HUDEP-2 (cell line): ENCODE measurements around the gene FIZ1.
A peak's percentile ranks its signal among the peaks of the same experiment; 100 is the strongest.
"Not testable (repeated sequence)": the region's sequence is repeated elsewhere in the genome, so short reads cannot be mapped to it uniquely, and the experiment has no call there.

Experiments
- DNase-seq, 76 experiments: peaks; one replicate each; lab custom pipeline; 2025; ENCODE audit not compliant: unreplicated experiment in 76 of 76; lab: John Stamatoyannopoulos, UW

FIZ1 gene

DNA sequence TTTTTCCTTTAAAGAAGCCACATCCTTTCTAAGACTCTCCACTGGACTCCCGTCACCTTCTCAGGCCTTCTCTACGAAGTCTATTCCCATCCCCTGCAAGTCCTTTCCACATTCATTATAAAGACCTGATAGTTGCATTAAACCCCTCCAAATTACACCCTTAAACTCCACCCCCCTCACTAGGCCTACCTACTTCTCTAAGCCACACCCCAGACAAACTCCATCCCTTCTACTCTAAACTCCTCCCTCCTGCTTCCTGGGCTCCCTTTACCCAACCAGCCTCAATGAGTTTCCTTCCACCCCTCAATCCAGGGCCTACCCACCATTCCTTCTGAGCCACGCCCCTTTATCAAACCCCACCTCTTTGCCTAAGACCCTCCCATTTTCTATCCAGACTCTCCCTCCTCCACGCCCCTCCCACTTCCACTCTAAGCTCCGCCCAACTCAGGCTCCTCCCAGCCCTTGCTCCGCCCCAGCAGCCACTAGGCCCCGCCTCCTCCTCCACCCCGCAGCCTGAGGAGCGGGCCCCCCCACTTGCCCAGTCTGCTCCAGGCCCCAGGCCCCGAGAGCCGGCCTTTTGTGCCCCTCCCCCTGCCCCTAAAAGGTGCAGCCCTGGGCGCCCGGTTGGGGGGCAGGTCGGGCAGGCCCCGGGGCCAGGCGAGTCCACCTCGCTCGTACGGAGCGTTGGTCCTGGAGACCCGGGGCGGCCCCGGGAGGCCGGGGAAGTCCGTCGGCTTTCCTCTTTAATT is 424 bp downstream of the FIZ1 start:
- peak in 75 of 76 experiments; percentile 68 to 100 (median 95) for DNase-seq

DNA sequence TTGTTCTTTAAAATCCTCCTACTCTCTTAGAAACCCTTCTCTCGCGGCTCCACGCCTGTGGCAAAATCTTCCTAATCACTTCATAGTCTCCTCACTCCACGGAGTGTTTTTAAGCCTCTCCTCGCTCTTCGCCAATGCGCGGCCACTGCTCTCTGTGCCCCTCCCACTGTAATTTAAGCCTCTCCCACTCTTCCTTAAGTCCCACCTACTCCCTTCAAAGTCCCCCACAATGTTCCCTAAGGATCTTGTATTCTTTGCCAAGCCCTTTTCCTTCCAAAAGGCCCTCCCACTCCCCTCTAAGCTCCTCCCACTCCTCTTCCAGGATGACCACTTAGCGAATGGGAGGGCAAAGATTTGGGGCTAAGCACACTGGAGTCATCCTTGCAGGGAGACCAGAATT is 1.3 kb downstream of the FIZ1 start:
- no peak for DNase-seq

DNA sequence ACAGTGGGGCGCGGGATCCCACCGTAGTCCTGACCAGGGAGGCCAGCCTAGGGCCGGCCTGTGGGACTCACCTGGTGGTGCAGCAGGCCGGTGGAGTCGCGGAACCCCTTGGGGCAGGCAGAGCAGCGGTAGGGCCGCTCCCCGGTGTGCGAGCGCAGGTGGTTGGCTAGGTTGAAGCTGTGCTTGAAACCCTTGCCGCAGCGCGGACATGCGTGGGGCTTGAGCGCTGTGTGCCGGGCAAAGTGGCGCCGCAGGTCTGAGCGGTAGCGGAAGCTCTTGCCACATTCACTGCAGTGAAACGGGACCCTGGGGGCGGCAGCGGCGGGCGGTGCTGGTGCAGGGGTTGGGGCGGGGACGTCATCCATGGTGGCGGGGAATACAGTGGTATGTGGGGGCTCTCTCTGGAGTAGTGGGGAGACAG is 1.8 kb downstream of the FIZ1 start:
- no peak for DNase-seq

GRCh38 chr19:55596304-55596703 is 3.0 kb downstream of the FIZ1 start:
- no peak for DNase-seq

- no peak for DNase-seq
Observed at GRCh38 chr19:55594996-55595545, 4.2 kb downstream of the FIZ1 start.

- no peak for DNase-seq
Observed at GRCh38 chr19:55593096-55593772, 6.1 kb downstream of the FIZ1 start.

DNA sequence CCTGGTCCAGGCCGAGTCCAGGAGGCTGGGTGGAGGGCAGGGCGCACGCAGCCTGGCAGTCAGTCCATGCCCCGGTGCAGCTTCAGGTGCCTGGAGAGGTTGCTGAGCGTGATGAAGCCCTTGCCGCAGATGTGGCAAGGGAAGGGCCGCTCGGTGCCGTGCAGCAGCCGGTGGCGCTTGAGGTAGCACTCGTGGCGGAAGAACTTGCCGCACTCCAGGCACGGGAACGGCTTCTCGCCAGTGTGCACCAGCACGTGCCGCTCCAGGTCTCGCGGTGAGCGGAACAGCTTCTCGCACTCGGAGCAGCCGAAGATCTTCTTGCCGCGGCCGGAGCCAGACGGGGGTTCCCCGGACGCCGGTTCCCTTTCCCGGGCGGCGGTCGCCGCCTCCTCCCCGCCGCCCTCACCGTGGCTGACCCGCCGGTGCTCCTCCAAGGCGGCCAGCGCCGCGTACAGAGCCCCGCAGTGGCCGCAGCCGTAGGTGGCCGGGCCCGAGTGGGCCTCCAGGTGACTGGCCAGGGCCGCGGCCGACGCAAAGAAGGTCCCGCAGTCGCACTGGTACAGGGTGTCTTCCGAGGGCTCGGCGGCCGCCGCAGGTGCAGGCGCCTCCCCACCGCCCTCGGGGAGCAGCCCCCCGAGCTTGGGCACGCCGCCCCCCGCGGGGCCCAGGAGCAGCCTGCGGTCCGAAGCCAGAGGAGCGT is 6.8 kb downstream of the FIZ1 start:
- no peak for DNase-seq

GRCh38 chr19:55591555-55591954 is 7.8 kb downstream of the FIZ1 start:
- peak in 3 of 76 experiments; percentile 13 to 17 (median 13) for DNase-seq

DNA sequence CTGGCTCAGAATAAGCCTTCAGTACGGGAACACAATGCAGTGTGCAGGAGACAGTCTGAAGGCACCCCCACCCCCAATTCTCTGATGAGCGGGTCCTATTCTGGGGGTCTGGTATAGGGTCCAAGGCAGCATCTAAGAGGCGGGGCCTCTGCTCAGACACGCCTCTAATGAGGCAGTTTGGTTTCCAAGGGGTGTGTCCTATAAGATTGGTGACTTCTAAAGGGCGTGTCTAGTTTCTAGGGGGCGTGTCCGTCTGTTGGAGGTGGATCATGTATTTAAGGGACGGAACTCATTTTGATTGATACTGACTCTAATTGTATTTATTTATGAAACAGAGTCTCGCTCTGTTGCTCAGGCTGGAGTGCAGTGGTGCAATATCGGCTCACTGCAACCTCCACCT is 8.7 kb downstream of the FIZ1 start:
- peak in 62 of 76 experiments; percentile 10 to 73 (median 44) for DNase-seq

- no peak for DNase-seq
Observed at GRCh38 chr19:55590109-55590508, 9.2 kb downstream of the FIZ1 start.

DNA sequence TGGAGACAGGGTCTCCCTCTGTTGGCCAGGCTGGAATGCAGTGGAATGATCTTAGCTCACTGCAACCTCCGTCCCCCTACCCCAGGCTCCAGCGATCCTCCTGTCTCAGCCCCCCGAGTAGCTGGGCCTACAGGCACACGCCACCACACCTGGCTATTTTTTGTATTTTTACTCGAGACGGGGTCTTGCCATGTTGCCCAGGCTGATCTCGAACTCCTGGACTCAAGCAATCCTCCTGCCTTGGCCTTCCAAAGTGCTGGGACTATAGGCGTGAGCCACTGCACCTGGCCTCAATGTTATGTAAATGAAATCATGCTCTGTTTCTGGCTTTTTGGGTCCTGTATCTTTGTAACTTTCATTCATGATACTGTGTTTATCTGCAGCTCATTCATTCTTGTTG is 10.6 kb downstream of the FIZ1 start:
- DNase-seq = no peak

DNA sequence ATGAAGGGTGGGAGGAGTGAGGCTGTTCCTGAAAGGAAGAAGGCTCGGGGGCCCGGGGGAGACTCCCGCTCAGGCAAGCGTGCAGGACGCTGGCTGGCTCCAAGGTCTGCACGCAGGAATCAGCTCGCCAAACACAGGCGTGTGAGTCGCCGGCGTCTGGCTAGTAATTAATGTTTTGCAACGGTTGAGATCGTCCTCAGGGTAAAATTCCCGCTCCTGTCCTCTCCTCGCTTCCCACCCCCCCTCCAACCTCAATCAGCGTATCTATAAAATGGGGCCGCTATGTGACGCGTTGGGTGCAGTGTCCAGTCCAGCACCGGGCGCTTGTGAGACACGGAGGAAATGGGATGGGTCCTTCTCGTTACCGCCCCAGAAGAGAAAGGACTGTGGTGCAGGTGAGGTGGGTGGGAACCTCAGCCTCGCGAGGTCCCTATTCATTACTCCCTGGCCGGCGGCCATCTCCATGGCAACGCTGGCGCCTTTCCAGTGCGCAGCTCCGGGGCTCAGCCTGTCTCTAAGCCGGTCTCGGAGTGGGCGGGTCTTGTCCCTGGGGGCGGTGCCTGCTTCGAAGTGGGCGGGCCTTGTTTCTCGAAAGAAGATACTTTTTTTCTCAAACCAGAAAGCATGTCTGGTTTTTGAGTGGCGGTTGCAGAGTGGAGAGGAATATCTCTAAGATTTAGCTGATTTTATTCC is 12.2 kb downstream of the FIZ1 start:
- DNase-seq = peak in 75 of 76 experiments; percentile 32 to 97 (median 92)

DNA sequence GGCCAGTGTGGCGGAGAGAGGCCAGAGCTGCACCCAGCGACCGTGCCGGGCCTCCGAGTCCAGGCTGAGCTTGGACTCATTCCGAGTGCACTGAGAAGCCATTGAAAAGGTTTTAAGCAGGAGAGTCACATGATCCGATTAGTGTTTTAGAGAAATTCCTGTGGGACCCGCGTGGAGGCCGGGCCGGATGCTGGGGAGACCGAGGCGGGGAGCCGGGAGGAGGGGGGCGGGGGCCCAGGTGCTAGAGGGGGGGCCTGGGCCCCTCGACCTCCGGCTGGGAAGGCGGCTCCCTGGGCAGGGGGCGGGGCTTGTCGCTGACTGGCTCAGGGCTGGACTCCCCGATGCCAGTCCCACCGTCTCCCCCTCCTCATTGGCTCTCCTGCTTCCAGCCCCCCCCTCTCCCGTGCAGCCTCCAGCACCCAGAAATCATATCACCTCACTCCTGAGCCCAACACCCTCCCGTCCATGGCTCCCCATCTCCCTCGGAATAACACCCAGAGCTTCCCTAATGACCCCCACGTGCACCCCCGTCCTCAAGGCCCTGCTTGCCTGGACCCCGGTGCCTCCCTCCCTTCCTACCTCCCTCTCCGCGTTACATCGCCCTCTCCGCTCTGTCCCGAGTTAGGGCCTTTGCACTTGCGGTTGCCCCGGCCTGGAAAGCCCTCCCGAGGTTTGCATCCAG is 13.5 kb downstream of the FIZ1 start:
- no peak for DNase-seq

DNA sequence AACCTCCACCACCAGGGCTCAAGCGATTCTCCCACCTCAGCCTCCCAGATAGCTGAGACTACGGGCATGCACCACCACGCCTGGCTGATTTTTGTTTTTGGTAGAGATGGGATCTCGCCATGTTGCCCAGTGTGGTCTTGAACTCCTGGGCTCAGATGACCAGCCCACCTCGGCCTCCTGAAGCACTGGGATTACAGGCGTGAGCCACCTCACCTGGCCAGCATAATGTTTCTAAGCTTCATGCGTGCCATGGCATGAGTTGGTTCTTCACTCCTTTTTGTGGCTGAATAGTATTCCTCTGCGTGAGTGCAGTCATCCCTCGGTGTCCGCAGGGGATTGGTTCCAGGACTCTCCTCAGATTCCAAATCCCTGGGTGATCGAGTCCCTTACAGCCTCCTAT is 14.4 kb downstream of the FIZ1 start:
- no peak for DNase-seq

DNA sequence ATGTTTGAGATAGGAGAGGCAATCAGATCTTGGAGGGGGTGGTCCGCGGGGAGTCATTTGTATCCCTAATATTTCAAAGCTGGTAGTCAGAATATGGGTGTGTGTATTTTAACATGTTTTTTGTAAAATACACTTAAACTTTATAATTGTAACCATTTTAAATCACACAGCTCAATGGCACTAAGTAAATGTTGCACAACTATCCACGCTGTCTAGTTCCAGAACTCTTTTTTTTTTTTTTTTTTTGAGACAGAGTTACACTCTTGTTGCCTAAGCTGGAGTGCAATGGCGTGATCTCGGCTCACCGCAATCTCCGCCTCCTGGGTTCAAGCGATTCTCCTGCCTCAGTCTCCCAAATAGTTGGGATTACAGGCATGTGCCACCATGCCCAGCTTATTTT is 15.4 kb downstream of the FIZ1 start:
- not testable (repeated sequence) for DNase-seq

- not testable (repeated sequence) for DNase-seq
Observed at GRCh38 chr19:55582284-55582683, 17.0 kb downstream of the FIZ1 start.

DNA sequence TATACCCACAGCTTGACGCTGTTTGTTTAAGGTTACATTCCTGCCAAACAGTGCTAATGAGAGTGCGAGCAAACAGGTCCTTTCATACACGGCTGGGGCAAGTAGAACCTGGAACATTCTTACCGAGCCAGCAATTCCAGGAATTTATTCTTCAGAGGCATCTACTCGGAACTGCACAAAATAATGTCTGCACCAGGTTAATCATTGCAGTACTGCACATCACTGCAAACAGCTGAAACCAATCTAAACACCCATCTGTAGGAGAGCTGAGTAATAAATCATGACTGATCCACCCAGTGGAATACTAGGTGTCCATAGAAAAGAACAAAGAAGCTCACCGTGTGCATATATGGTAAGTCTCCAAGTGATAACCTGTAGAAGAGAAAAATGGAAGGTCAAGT is 17.5 kb downstream of the FIZ1 start:
- no peak for DNase-seq

- peak in 30 of 76 experiments; percentile 7 to 52 (median 21) for DNase-seq
Observed at GRCh38 chr19:55581145-55581822, 18.0 kb downstream of the FIZ1 start.

GRCh38 chr19:55580628-55581144 is 18.6 kb downstream of the FIZ1 start, which contains the start of gene ZNF579:
Gene ZNF579, minus strand, starts transcription at chr19:55580848. Its CDS starts 1,209 bp downstream, at chr19:55579639.
- peak in 74 of 76 experiments; percentile 18 to 91 (median 73) for DNase-seq
